H9 (cell line): ENCODE measurements around the gene NEB. TPM values are rescaled to one million over a fixed set of nuclear protein-coding genes. Genes with fewer than 3 reads are reported as not detected.

Experiments
- DNase-seq: peaks from one replicate; pipeline ENCODE4 v3.0.0-alpha.2; 2017
- H2AFZ ChIP-seq: one replicate; pipeline ENCODE4 v1.6.1; 2013; ENCODE audit warnings: mild to moderate bottlenecking, low read length, control low read depth, moderate library complexity
- H2AK5ac ChIP-seq: 2 replicates; pipeline ENCODE4 v1.6.1; 2013; ENCODE audit warnings: low read length, control low read depth, mixed read lengths; ENCODE audit not compliant: insufficient read length
- H2BK120ac ChIP-seq: one replicate; pipeline ENCODE4 v1.6.1; 2013; ENCODE audit warnings: low read depth, mild to moderate bottlenecking, low read length, control low read depth, inconsistent platforms; ENCODE audit not compliant: poor library complexity, severe bottlenecking
- H2BK12ac ChIP-seq: 2 replicates; pipeline ENCODE4 v1.6.1; 2013; ENCODE audit warnings: low read length, control low read depth, mixed read lengths, low read depth; ENCODE audit not compliant: insufficient read length
- H2BK15ac ChIP-seq: 2 replicates; pipeline ENCODE4 v1.6.1; 2013; ENCODE audit warnings: low read depth, low read length, control low read depth
- H2BK20ac ChIP-seq: one replicate; pipeline ENCODE4 v1.6.1; 2013; ENCODE audit warnings: low read depth, mild to moderate bottlenecking, low read length, control low read depth, inconsistent platforms; ENCODE audit not compliant: poor library complexity, severe bottlenecking
- H2BK5ac ChIP-seq: 2 replicates; pipeline ENCODE4 v1.6.1; 2013; ENCODE audit warnings: low read length, control low read depth, mixed read lengths; ENCODE audit not compliant: insufficient read length
- H3K14ac ChIP-seq: 2 replicates; pipeline ENCODE4 v1.6.1; 2013; ENCODE audit warnings: low read length, control low read depth; ENCODE audit not compliant: insufficient read depth
- H3K18ac ChIP-seq: 2 replicates; pipeline ENCODE4 v1.6.1; 2013; ENCODE audit warnings: low read depth, mild to moderate bottlenecking, mixed read lengths, low read length, control low read depth; ENCODE audit not compliant: insufficient read length
- H3K23ac ChIP-seq: 2 replicates; pipeline ENCODE4 v1.6.1; 2013; ENCODE audit warnings: low read length, control low read depth, mixed read lengths, low read depth; ENCODE audit not compliant: insufficient read length
- H3K23me2 ChIP-seq: 2 replicates; pipeline ENCODE4 v1.6.1; 2013; ENCODE audit warnings: low read depth, mild to moderate bottlenecking, mixed read lengths, low read length, control low read depth; ENCODE audit not compliant: insufficient read length, poor library complexity, severe bottlenecking
- H3K27ac ChIP-seq: 2 replicates; pipeline ENCODE4 v1.5.1; 2013; ENCODE audit warnings: low read length, control low read depth, mixed read lengths, low read depth; ENCODE audit not compliant: insufficient read length
- H3K27me3 ChIP-seq: 2 replicates; pipeline ENCODE4 v1.6.1; 2013; ENCODE audit warnings: low read length, control low read depth, inconsistent platforms; ENCODE audit not compliant: insufficient read depth
- H3K4ac ChIP-seq: 2 replicates; pipeline ENCODE4 v1.6.1; 2013; ENCODE audit warnings: low read depth, mild to moderate bottlenecking, control low read depth, inconsistent platforms, low read length, moderate library complexity
- H3K4me1 ChIP-seq: 2 replicates; pipeline ENCODE4 v1.6.1; 2013; ENCODE audit warnings: low read length, control low read depth, inconsistent platforms; ENCODE audit not compliant: insufficient read depth
- H3K4me2 ChIP-seq: 2 replicates; pipeline ENCODE4 v1.6.1; 2013; ENCODE audit warnings: low read length, control low read depth, mixed read lengths; ENCODE audit not compliant: insufficient read length, insufficient read depth
- H3K56ac ChIP-seq: 2 replicates; pipeline ENCODE4 v1.6.1; 2013; ENCODE audit warnings: low read depth, mild to moderate bottlenecking, mixed read lengths, low read length, control low read depth; ENCODE audit not compliant: insufficient read length
- H3K79me1 ChIP-seq: 2 replicates; pipeline ENCODE4 v1.6.1; 2013; ENCODE audit warnings: low read depth, mild to moderate bottlenecking, moderate library complexity, low read length, control low read depth, inconsistent platforms; ENCODE audit not compliant: insufficient read depth, poor library complexity, severe bottlenecking
- H3K79me2 ChIP-seq: 2 replicates; pipeline ENCODE4 v1.6.1; 2013; ENCODE audit warnings: low read length, control low read depth, inconsistent platforms; ENCODE audit not compliant: insufficient read depth
- H3K9ac ChIP-seq: 2 replicates; pipeline ENCODE4 v1.6.1; 2013; ENCODE audit warnings: low read length, control low read depth, mixed read lengths; ENCODE audit not compliant: insufficient read length; ENCODE audit errors: extremely low read depth
- H3K9me3 ChIP-seq: one replicate; pipeline ENCODE4 v1.6.1; 2013; ENCODE audit warnings: low read depth, low read length, inconsistent platforms; ENCODE audit not compliant: control insufficient read depth
- H3T11ph ChIP-seq: one replicate; pipeline ENCODE4 v1.6.1; 2013; ENCODE audit warnings: mild to moderate bottlenecking, low read length, control low read depth, inconsistent platforms
- H4K20me1 ChIP-seq: one replicate; pipeline ENCODE4 v1.6.1; 2013; ENCODE audit not compliant: control insufficient read depth, insufficient read length, insufficient read depth
- H4K5ac ChIP-seq: 2 replicates; pipeline ENCODE4 v1.6.1; 2013; ENCODE audit warnings: low read depth, mild to moderate bottlenecking, mixed read lengths, low read length, control low read depth; ENCODE audit not compliant: insufficient read length
- H4K8ac ChIP-seq: replicated peaks from 2 replicates; pipeline ENCODE4 v1.6.1; 2013; ENCODE audit warnings: low read length, control low read depth, mixed read lengths, low read depth; ENCODE audit not compliant: insufficient read length
- H4K91ac ChIP-seq: 2 replicates; pipeline ENCODE4 v1.6.1; 2013; ENCODE audit warnings: low read depth, mild to moderate bottlenecking, moderate library complexity, mixed read lengths, low read length, control low read depth; ENCODE audit not compliant: insufficient read length
- H3K27ac Mint-ChIP-seq, 3 experiments: 2 replicates in 2 of 3; 3 replicates in 1 of 3; pipeline ENCODE4 v1.8.0; 2020 to 2021; ENCODE audit warnings: mixed read lengths in 3 of 3, mild to moderate bottlenecking in 1 of 3, moderate library complexity in 1 of 3
- H3K27me3 Mint-ChIP-seq: 2 replicates; pipeline ENCODE4 v1.8.0; 2021; ENCODE audit warnings: low read depth, mild to moderate bottlenecking, moderate library complexity, mixed read lengths
- H3K36me3 Mint-ChIP-seq, 3 experiments: 2 replicates in 2 of 3; 3 replicates in 1 of 3; pipeline ENCODE4 v1.8.0; 2020 to 2021; ENCODE audit warnings: low read depth in 3 of 3, mixed read lengths in 3 of 3; ENCODE audit not compliant: insufficient read depth in 1 of 3
- H3K4me1 Mint-ChIP-seq, 2 experiments: 2 replicates each; pipeline ENCODE4 v1.8.0; 2020; ENCODE audit warnings: mixed read lengths in 2 of 2
- H3K4me3 Mint-ChIP-seq, 2 experiments: 2 replicates in 1 of 2; 3 replicates in 1 of 2; pipeline ENCODE4 v1.8.0; 2020 to 2021; ENCODE audit warnings: mild to moderate bottlenecking in 2 of 2, mixed read lengths in 2 of 2, moderate library complexity in 1 of 2
- H3K9me3 Mint-ChIP-seq, 2 experiments: 2 replicates in 1 of 2; 3 replicates in 1 of 2; pipeline ENCODE4 v1.8.0; 2020; ENCODE audit warnings: mild to moderate bottlenecking in 2 of 2, mixed read lengths in 2 of 2, moderate library complexity in 1 of 2
- CTCF ChIP-seq: fragments of 200-600 bp; sonication (generic); conservative IDR thresholded peaks from 3 replicates; pipeline ENCODE4 v1.8.0; 2021; ENCODE audit warnings: antibody characterized with exemption, mild to moderate bottlenecking
- WGBS: extraction: QIAGEN DNeasy Blood & Tissue Kit; methylation state at CpG from one replicate; pipeline ENCODE4 v1.1.7; 2013; ENCODE audit warnings: missing lambda C conversion rate, low lambda C conversion rate, mixed read lengths; ENCODE audit not compliant: insufficient read length; ENCODE audit errors: extremely low coverage; 5-methylcytosine and 5-hydroxymethylcytosine counted together
- total RNA-seq: library from RNA; stranded (reverse); gene quantifications from 2 replicates; pipeline ENCODE4 v1.2.1, GENCODE V29; 2021

NEB gene
- total RNA-seq, 1 experiment from 2014 or later, result 0.98 TPM

DNA sequence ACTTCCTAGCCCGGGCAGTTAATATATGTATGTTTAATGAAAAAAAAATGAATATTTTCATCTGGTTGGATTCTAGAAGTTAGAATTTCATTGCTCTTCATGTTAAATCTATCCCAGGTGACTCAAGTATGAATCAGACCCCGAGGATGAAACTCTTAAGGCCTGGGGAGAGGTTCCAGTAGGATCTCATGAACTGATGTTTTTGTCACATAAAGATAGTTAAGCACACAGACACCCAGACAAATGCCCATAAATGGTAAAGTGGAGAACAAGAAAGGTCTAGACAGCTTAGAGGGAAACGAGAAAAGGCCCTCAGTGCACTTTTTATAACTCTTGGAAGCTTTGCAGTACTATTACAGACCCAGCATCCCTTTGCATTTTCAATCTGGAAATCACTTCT, 210.4 kb downstream of the NEB start:
- no peak overlapping the region for H3K27ac ChIP-seq
- no peak overlapping the region for H4K91ac ChIP-seq
- peaks cover 10 to 11% of the 10 kb centered on the region in 2 experiments for H3K4me1 Mint-ChIP-seq
- no peak overlapping the region for H4K8ac ChIP-seq
- H3K27me3 Mint-ChIP-seq, result no peaks in the 10 kb centered on the region
- H3K23ac ChIP-seq, result no peak overlapping the region
- H3K9me3 Mint-ChIP-seq, result no peaks in the 10 kb centered on the region
- no peak for TF ChIP-seq CTCF
- no peak overlapping the region for H3K4me3 Mint-ChIP-seq
- H3K18ac ChIP-seq, result no peak overlapping the region
- no peak overlapping the region for H2BK12ac ChIP-seq
- H3K27ac Mint-ChIP-seq, result no peak overlapping the region
- DNase-seq, result no peak
- no CpG with 5 or more reads among the region's 3 CpGs for WGBS
- no peaks in the 10 kb centered on the region for H3K9me3 ChIP-seq
- no peak overlapping the region for H3K14ac ChIP-seq
- H3K79me2 ChIP-seq, result no peaks in the 10 kb centered on the region
- H3K56ac ChIP-seq, result no peak overlapping the region
- H4K5ac ChIP-seq, result no peak overlapping the region
- no peak overlapping the region for H2BK5ac ChIP-seq
- H3K4me2 ChIP-seq, result no peak overlapping the region
- no peaks in the 10 kb centered on the region for H3K36me3 Mint-ChIP-seq
- H2AFZ ChIP-seq, result no peak overlapping the region
- no peak overlapping the region for H3K9ac ChIP-seq
- H3K79me1 ChIP-seq, result no peaks in the 10 kb centered on the region
- no peak overlapping the region for H3T11ph ChIP-seq
- peaks cover 3% of the 10 kb centered on the region; the same call in 1 of the 2 replicates for H3K4me1 ChIP-seq
- H3K4ac ChIP-seq, result no peak overlapping the region
- H2BK120ac ChIP-seq, result no peak overlapping the region
- H3K27me3 ChIP-seq, result no peaks in the 10 kb centered on the region
- H2AK5ac ChIP-seq, result no peak overlapping the region
- no peak overlapping the region for H2BK20ac ChIP-seq
- no peaks in the 10 kb centered on the region for H4K20me1 ChIP-seq
- no peak overlapping the region for H2BK15ac ChIP-seq
- no peaks in the 10 kb centered on the region for H3K23me2 ChIP-seq
